Measurements from ENCODE around the gene KLK3.

KLK3 gene

DNA sequence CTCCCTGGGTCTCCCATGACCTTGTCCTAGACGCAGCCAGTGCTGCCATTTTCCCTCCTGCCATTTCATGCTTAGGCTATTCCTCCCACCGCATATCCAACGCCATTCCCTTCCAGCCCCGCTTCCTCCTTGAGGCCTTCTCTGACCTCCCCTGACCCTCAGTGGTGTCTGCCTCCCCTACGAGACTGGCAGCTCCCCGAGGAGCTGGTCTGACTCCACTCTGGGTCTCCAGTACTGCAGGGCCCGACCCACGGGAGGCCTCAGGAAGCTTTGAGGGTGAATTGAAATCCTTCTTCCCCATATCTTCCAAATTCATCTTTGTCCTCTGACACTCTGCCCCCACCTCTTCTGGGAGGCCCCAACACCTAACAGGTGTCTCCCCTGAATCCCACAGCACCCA is 22.0 kb upstream of the KLK3 start:
- DNase-seq: no peak

GRCh38 chr19:50833117-50833801 is 21.5 kb upstream of the KLK3 start, which contains the start of gene KLK15:
Gene KLK15 (minus strand): TSS chr19:50833574. CDS start chr19:50831492, 2,082 bp downstream.
- DNase-seq: no peak

GRCh38 chr19:50833802-50834167 is 20.9 kb upstream of the KLK3 start:
- no peak for DNase-seq

GRCh38 chr19:50835103-50835784 is 19.5 kb upstream of the KLK3 start:
- DNase-seq: no peak

GRCh38 chr19:50835785-50836542 is 18.8 kb upstream of the KLK3 start:
- DNase-seq: peak; percentile 72 to 79

GRCh38 chr19:50836543-50837195 is 18.0 kb upstream of the KLK3 start:
- no peak for DNase-seq

DNA sequence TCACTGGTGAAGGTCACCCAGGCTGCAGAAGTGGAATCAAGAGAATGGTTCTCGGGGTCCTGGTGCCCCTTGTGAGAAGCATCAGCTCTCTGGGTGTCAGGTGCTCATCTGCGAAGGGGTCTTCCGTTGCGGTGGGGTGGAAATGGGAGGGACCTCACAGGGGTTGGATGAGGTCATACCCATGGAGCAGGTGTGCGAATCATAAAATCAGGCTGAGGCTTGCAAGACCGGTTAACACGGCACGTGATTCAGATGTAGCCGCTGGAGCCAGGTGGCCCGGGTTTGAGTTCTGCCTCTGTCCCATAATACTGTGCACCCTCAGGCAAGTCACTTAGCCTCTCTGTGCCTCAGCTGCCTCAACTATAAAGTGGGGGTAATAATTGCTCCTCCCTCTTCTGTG is 17.4 kb upstream of the KLK3 start:
- DNase-seq: no peak

GRCh38 chr19:50838239-50838638 is 16.5 kb upstream of the KLK3 start:
- DNase-seq: no peak

GRCh38 chr19:50839712-50840655 is 14.7 kb upstream of the KLK3 start:
- no peak for DNase-seq

DNA sequence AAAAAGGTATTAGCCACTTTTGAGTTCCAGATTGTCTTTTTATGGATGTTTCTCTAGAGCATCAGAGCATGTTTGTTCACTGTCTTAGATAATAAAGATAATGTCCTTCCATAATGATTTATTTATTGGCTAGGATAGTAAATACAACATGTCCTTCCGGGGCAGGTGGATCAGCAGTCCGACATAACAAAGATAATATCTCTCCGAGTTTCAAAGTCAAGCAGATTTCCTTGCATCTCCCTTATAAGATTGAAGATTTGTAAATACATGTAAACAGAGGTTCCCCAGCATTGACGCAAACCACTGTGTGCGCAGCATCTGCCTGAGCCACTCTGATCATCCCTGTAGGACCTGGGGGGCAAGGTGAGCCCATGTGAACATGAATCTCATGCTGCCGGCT is 12.6 kb upstream of the KLK3 start:
- no peak for DNase-seq

DNA sequence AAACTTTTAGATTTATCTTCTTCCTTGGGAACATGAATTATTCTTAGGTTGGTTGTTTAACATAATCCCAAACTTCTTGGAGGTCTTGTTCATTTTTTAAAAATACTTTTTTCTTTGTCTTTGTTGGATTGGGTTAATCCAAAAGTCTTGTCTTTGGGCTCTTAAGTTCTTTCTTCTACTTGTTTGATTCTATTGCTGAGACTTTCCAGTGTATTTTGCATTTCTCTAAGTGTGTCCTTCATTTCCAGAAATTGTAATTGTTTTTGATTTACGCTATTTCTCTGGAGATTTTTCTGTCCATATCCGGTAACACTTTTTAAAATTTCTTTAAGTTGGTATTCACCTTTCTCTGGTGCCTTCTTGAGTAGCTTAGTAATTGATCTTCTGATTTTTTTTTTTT is 11.5 kb upstream of the KLK3 start:
- no peak for DNase-seq

- DNase-seq: no peak
These were observed 11.0 kb upstream of the KLK3 start for GRCh38 chr19:50843701-50844221.

GRCh38 chr19:50844296-50844935 is 10.3 kb upstream of the KLK3 start:
- no peak for DNase-seq

DNA sequence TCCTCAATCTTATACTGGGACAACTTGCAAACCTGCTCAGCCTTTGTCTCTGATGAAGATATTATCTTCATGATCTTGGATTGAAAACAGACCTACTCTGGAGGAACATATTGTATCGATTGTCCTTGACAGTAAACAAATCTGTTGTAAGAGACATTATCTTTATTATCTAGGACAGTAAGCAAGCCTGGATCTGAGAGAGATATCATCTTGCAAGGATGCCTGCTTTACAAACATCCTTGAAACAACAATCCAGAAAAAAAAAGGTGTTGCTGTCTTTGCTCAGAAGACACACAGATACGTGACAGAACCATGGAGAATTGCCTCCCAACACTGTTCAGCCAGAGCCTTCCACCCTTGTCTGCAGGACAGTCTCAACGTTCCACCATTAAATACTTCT is 4.0 kb upstream of the KLK3 start:
- no peak for DNase-seq

- DNase-seq: no peak
These were observed 3.1 kb upstream of the KLK3 start for GRCh38 chr19:50851620-50852019.

DNA sequence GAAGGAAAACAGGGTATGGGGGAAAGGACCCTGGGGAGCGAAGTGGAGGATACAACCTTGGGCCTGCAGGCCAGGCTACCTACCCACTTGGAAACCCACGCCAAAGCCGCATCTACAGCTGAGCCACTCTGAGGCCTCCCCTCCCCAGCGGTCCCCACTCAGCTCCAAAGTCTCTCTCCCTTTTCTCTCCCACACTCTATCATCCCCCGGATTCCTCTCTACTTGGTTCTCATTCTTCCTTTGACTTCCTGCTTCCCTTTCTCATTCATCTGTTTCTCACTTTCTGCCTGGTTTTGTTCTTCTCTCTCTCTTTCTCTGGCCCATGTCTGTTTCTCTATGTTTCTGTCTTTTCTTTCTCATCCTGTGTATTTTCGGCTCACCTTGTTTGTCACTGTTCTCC is 2.7 kb downstream of the KLK3 start:
- DNase-seq: no peak

GRCh38 chr19:50858886-50859285 is 4.2 kb downstream of the KLK3 start:
- DNase-seq: no peak

DNA sequence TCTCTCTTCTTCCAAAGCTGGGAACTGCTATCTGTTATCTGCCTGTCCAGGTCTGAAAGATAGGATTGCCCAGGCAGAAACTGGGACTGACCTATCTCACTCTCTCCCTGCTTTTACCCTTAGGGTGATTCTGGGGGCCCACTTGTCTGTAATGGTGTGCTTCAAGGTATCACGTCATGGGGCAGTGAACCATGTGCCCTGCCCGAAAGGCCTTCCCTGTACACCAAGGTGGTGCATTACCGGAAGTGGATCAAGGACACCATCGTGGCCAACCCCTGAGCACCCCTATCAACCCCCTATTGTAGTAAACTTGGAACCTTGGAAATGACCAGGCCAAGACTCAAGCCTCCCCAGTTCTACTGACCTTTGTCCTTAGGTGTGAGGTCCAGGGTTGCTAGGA is 5.1 kb downstream of the KLK3 start:
- DNase-seq: no peak

DNA sequence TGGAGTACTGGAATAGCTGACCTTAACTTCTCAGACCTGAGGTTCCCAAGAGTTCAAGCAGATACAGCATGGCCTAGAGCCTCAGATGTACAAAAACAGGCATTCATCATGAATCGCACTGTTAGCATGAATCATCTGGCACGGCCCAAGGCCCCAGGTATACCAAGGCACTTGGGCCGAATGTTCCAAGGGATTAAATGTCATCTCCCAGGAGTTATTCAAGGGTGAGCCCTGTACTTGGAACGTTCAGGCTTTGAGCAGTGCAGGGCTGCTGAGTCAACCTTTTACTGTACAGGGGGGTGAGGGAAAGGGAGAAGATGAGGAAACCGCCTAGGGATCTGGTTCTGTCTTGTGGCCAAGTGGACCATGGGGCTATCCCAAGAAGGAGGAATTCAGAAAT is 6.3 kb downstream of the KLK3 start:
- DNase-seq: no peak

DNA sequence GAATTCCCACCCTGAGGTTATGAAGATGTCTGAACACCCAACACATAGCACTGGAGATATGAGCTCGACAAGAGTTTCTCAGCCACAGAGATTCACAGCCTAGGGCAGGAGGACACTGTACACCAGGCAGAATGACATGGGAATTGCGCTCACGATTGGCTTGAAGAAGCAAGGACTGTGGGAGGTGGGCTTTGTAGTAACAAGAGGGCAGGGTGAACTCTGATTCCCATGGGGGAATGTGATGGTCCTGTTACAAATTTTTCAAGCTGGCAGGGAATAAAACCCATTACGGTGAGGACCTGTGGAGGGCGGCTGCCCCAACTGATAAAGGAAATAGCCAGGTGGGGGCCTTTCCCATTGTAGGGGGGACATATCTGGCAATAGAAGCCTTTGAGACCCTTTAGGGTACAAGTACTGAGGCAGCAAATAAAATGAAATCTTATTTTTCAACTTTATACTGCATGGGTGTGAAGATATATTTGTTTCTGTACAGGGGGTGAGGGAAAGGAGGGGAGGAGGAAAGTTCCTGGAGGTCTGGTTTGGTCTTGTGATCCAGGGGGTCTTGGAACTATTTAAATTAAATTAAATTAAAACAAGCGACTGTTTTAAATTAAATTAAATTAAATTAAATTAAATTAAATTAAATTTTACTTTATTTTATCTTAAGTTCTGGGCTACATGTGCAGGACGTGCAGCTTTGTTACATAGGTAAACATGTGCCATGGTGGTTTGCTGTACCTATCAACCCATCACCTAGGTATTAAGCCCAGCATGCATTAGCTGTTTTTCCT is 7.0 kb downstream of the KLK3 start:
- no peak for DNase-seq

GRCh38 chr19:50869479-50869878 is 14.8 kb downstream of the KLK3 start:
- no peak for DNase-seq
